HepG2 (cell line): ENCODE results near the gene NATD1. TPM values are rescaled to one million over a fixed set of nuclear protein-coding genes. Genes with fewer than 3 reads are reported as not detected.

Experiments
- ATAC-seq: fragments of 200-7000 bp; cut with Tn5 transposase; 3 replicates; pipeline ENCODE4 v1.9.1; 2020; ENCODE audit warnings: mild to moderate bottlenecking, moderate library complexity
- BruUV-seq: library from RNA; stranded (reverse); fragments of 400-500 nt; replicated peaks from 2 replicates; lab custom pipeline; 2021; lab: Mats Ljungman, UMichigan
- CTCF ChIA-PET: fragments of 300-600 bp; formaldehyde crosslinking; extraction: SDS; loops from one replicate; lab custom pipeline; 2021; ENCODE audit warnings: low total read pairs, inconsistent platforms, low intra/inter-chr PET ratio; lab: Yijun Ruan, JAX
- POLR2A ChIA-PET: fragments of 350-600 bp; sonication (Branson Sonifier 250); formaldehyde crosslinking; loops from one replicate; lab custom pipeline; 2020; ENCODE audit warnings: antibody characterized with exemption, inconsistent platforms; lab: Yijun Ruan, JAX
- DNase-seq: peaks from one replicate; pipeline ENCODE4 v3.0.0-alpha.2; 2015; ENCODE audit warnings: low spot score
- FAIRE-seq: peaks from 3 replicates; lab custom pipeline; 2011; peaks lifted over from hg19 to GRCh38; lab: Jason Lieb, UNC
- H2AFZ ChIP-seq: one replicate; pipeline ENCODE4 v1.6.1; 2011; ENCODE audit warnings: low read length, inconsistent platforms
- H3K27ac ChIP-seq: fragments of 300-600 bp; 3 replicates; pipeline ENCODE4 v1.8.0; 2011; ENCODE audit warnings: mixed run types, mild to moderate bottlenecking, mixed read lengths, low read length, inconsistent platforms; ENCODE audit not compliant: insufficient read depth; ENCODE audit errors: extremely low read length
- H3K27me3 ChIP-seq, 2 experiments: fragments of 200-600 bp in 1 of 2; 2 replicates in 1 of 2; 3 replicates in 1 of 2; pipeline versions ENCODE4 v1.6.0 to v1.8.0; 2011; ENCODE audit warnings: low read length in 2 of 2, mild to moderate bottlenecking in 2 of 2, moderate library complexity in 2 of 2, inconsistent platforms in 1 of 2; ENCODE audit not compliant: insufficient read depth in 2 of 2, control insufficient read depth in 1 of 2
- H3K36me3 ChIP-seq, 2 experiments: fragments of 200-600 bp in 1 of 2; replicated peaks in 1 of 2; 2 replicates in 1 of 2; 3 replicates in 1 of 2; pipeline versions ENCODE4 v1.5.1 to v1.8.0; 2011; ENCODE audit warnings: low read length in 2 of 2, inconsistent platforms in 1 of 2; ENCODE audit not compliant: insufficient read depth in 2 of 2, control insufficient read depth in 1 of 2
- H3K4me1 ChIP-seq: 2 replicates; pipeline ENCODE4 v1.5.1; 2012; ENCODE audit warnings: low read length, inconsistent platforms; ENCODE audit not compliant: insufficient read depth
- H3K4me2 ChIP-seq: 2 replicates; pipeline ENCODE4 v1.6.0; 2011; ENCODE audit warnings: low read depth, low read length, inconsistent platforms
- H3K4me3 ChIP-seq, 3 experiments: fragments of 200-600 bp in 1 of 3; sonication (generic), shearing (Covaris generic) in 1 of 3; replicated peaks in 1 of 3; 2 replicates each; pipeline ENCODE4 v1.5.1; 2011 to 2016; ENCODE audit warnings: low read length in 3 of 3, inconsistent platforms in 2 of 3, low read depth in 2 of 3, mild to moderate bottlenecking in 2 of 3, control low read depth in 1 of 3, mixed read lengths in 1 of 3; ENCODE audit not compliant: insufficient read depth in 1 of 3
- H3K79me2 ChIP-seq: one replicate; pipeline ENCODE4 v1.6.1; 2011; ENCODE audit warnings: low read length, inconsistent platforms; ENCODE audit not compliant: insufficient read depth
- H3K9ac ChIP-seq: 2 replicates; pipeline ENCODE4 v1.6.0; 2011; ENCODE audit warnings: mild to moderate bottlenecking, low read depth, low read length, inconsistent platforms; ENCODE audit not compliant: insufficient read depth
- H3K9me3 ChIP-seq: 2 replicates; pipeline ENCODE4 v1.5.1; 2012; ENCODE audit warnings: mild to moderate bottlenecking, low read length
- H4K20me1 ChIP-seq: 2 replicates; pipeline ENCODE4 v1.6.0; 2011; ENCODE audit warnings: inconsistent platforms, mild to moderate bottlenecking, low read length, moderate library complexity; ENCODE audit not compliant: insufficient read depth
- BRCA1 ChIP-seq: sonication (generic); formaldehyde crosslinking; IDR thresholded peaks from 2 replicates; pipeline ENCODE4 v1.4.0; 2020; ENCODE audit warnings: missing genetic modification reagents
- CREB1 ChIP-seq, 2 experiments: fragments of 450-650 bp in 1 of 2; IDR thresholded peaks; 2 replicates each; pipeline ENCODE4 v1.6.1; 2016 to 2017; ENCODE audit warnings: control low read depth in 1 of 2, mild to moderate bottlenecking in 1 of 2, missing compliant biosample characterization in 1 of 2, missing genetic modification characterization in 1 of 2
- EP300 ChIP-seq, 3 experiments: sonication (generic) in 1 of 3; formaldehyde crosslinking in 1 of 3; IDR thresholded peaks; 2 replicates each; pipeline versions ENCODE4 v1.5.1 to v1.6.1; 2011 to 2020; ENCODE audit warnings: low read depth in 2 of 3, low read length in 2 of 3, borderline replicate concordance in 1 of 3, improper control_type of control experiment in 1 of 3, mild to moderate bottlenecking in 1 of 3, missing genetic modification reagents in 1 of 3, moderate library complexity in 1 of 3
- HBP1 ChIP-seq: IDR thresholded peaks from 2 replicates; pipeline ENCODE4 v1.6.1; 2016; ENCODE audit warnings: low read depth, control low read depth
- KDM1A ChIP-seq: IDR thresholded peaks from 2 replicates; pipeline ENCODE4 v1.6.1; 2016; ENCODE audit warnings: missing compliant biosample characterization
- NR2F2 ChIP-seq: IDR thresholded peaks from 2 replicates; pipeline ENCODE4 v1.6.1; 2012; ENCODE audit warnings: low read depth, inconsistent platforms, borderline replicate concordance
- SMAD3 ChIP-seq: sonication (generic); formaldehyde crosslinking; IDR thresholded peaks from 2 replicates; pipeline ENCODE4 v1.4.0; 2020; ENCODE audit warnings: missing genetic modification reagents
- YEATS4 ChIP-seq: sonication (generic); formaldehyde crosslinking; IDR thresholded peaks from 2 replicates; pipeline ENCODE4 v1.4.0; 2020; ENCODE audit warnings: missing genetic modification reagents, borderline replicate concordance
- ZBTB20 ChIP-seq: sonication (generic); formaldehyde crosslinking; IDR thresholded peaks from 2 replicates; pipeline ENCODE4 v1.8.1; 2023; ENCODE audit warnings: missing genetic modification reagents, low read depth, mild to moderate bottlenecking, borderline replicate concordance
- ZBTB8A ChIP-seq: sonication (generic); formaldehyde crosslinking; IDR thresholded peaks from 2 replicates; pipeline ENCODE4 v1.4.0; 2020; ENCODE audit warnings: mild to moderate bottlenecking, low read depth, missing genetic modification reagents, borderline replicate concordance
- ZNF317 ChIP-seq: sonication (generic); formaldehyde crosslinking; IDR thresholded peaks from 2 replicates; pipeline ENCODE4 v1.5.0; 2020; ENCODE audit warnings: mild to moderate bottlenecking, missing genetic modification reagents
- ZNF329 ChIP-seq: sonication (generic); formaldehyde crosslinking; IDR thresholded peaks from 2 replicates; pipeline ENCODE4 v1.9.0; 2021; ENCODE audit warnings: low read depth, mild to moderate bottlenecking, missing genetic modification reagents
- ZNF354B ChIP-seq: sonication (generic); formaldehyde crosslinking; IDR thresholded peaks from 2 replicates; pipeline ENCODE4 v1.8.0; 2022; ENCODE audit warnings: mild to moderate bottlenecking, missing genetic modification reagents
- ZNF615 ChIP-seq: sonication (generic); formaldehyde crosslinking; IDR thresholded peaks from 2 replicates; pipeline ENCODE4 v1.5.0; 2020; ENCODE audit warnings: mild to moderate bottlenecking, missing genetic modification reagents, borderline replicate concordance
- ZNF768 ChIP-seq: sonication (generic); formaldehyde crosslinking; IDR thresholded peaks from 2 replicates; pipeline ENCODE4 v1.4.0; 2020; ENCODE audit warnings: missing genetic modification reagents
- WGBS: methylation state at CpG from one replicate; pipeline ENCODE4 v1.1.6; 2017; ENCODE audit warnings: low lambda C conversion rate; 5-methylcytosine and 5-hydroxymethylcytosine counted together
- in situ Hi-C: cut with HindIII; loops from 2 replicates; pipeline ENCODE4 v1.10.0; 2017; ENCODE audit warnings: low pct_unique_long_range_greater_than_20kb; ENCODE audit not compliant: extremely low pct_ligation_motif_present
- intact Hi-C: fragments of 100-400 bp; cut with micrococcal nuclease; formaldehyde crosslinking; loops from one replicate; pipeline ENCODE4 v1.10.0; 2022; ENCODE audit not compliant: unreplicated experiment
- polyA plus RNA-seq, 8 experiments: library from polyadenylated mRNA; depleted of rRNA in 3 of 8; stranded (reverse) in 7 of 8; unstranded in 1 of 8; fragments of >200 nt; fragmentation: Illumina TruSeq in 4 of 8; extraction: Trizol in 4 of 8; gene quantifications; 2 replicates each; pipeline versions ENCODE4 v1.2.1 to v1.2.3, GENCODE V29; 2011 to 2016; ENCODE audit warnings: low read depth in 4 of 8, missing spikeins in 1 of 8, mixed read lengths in 1 of 8; ENCODE audit not compliant: insufficient read depth in 1 of 8
- total RNA-seq, 5 experiments: library from RNA; depleted of rRNA; stranded (reverse); fragments of >200 nt; fragmentation: Illumina TruSeq; extraction: Trizol; gene quantifications; 2 replicates each; pipeline ENCODE4 v1.2.3, GENCODE V29; 2016; ENCODE audit warnings: low read depth in 1 of 5
- TF ChIP-seq, protein P1 (sequence below): sonication (generic); IDR thresholded peaks from 2 replicates; pipeline ENCODE4 v1.6.1; 2016; ENCODE audit warnings: low read depth, borderline replicate concordance
- TF ChIP-seq, protein P2 (sequence below): sonication (generic); formaldehyde crosslinking; IDR thresholded peaks from 2 replicates; pipeline ENCODE4 v1.5.0; 2020; ENCODE audit warnings: missing genetic modification reagents
- TF ChIP-seq, protein P3 (sequence below): sonication (generic); formaldehyde crosslinking; IDR thresholded peaks from 2 replicates; pipeline ENCODE4 v1.4.0; 2020; ENCODE audit warnings: missing genetic modification reagents, low read depth, mild to moderate bottlenecking, borderline replicate concordance

NATD1 gene
- total and polyA plus RNA-seq, 2 of the 13 experiments (the other 11 are each of a cell fraction or from before 2014, with no cell fraction given) = 0.31 to 2.3 TPM

DNA sequence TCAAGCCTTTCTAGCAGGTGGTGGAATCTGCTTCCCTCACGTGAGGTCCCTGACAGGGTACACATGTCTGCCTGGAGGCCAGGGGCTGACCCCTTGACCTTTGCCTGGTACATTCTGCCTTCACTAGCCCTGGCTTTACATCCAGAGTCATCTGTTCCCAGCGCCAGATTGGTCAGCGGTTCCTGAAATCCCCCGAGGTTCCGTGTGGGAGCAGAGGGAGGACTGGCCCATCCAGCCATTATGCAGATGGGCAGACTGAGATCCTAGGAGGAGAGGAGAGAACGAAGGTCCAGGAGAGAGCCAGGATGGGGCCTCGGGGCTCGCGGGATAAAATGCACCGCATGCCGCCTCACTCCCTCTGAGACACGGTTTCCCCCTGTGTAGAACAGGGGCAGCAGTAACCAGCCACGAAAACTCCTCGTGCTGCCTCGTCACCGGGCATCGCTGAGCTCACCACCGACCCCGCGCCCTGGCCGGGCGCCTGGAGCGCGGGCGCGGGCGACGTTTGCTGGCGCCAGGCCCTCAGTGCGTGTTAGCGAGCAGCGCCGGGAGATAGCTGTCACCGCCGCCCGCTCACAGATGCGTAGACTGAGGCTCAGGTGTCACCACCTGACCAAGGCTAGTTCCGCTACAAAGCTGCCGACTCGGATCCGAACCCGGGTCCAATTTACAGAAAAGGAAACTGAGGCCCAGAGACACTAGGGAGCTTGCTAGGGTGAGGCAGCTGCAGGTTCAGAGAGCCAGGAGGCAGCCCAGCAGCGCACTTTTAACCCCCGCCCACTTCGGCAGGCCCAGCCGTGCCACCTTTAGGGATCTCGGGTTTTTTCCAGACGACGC lies 30.5 kb upstream of the NATD1 start:
- H2AFZ ChIP-seq = no peak overlapping the region
- no peak for DNase-seq
- FAIRE-seq = no peak
- H3K36me3 ChIP-seq = no peaks in the 10 kb centered on the region; a peak in 1 of 5 replicates
- in situ Hi-C loops (loop anchor here (5.0 to 10.0 kb wide), 3 partner anchors 159 to 229 kb away; partner anchors contain the start of gene DHRS7B), intact Hi-C loops (loop anchor here (2.0 to 10.0 kb wide), 4 partner anchors 34 to 239 kb away; partner anchors contain the start of genes DHRS7B, TMEM11 and USP22)
- ChIA-PET CTCF (no interaction called here), POLR2A (no interaction called here)
- H3K4me1 ChIP-seq = peaks cover 50% of the 10 kb centered on the region
- H3K4me3 ChIP-seq = peak overlapping the region; percentile 48 to 69 (median 59)
- no peaks in the 10 kb centered on the region for H3K9me3 ChIP-seq
- H3K79me2 ChIP-seq = peaks cover 38% of the 10 kb centered on the region
- no peak for ATAC-seq
- no TSS peak for BruUV-seq
- peak overlapping the region; percentile 41 for H3K9ac ChIP-seq
- no peak overlapping the region for H3K27ac ChIP-seq
- peaks cover 2 to 27% of the 10 kb centered on the region in 2 experiments; a peak in 4 of 5 replicates for H3K27me3 ChIP-seq
- H4K20me1 ChIP-seq = peaks cover 12% of the 10 kb centered on the region
- 49% methylated on average over 3 of the region's 49 CpGs for WGBS
- peak overlapping the region; percentile 70 for H3K4me2 ChIP-seq
- TF ChIP-seq NR2F2 = peak; percentile 51; the same call in 1 of the 2 replicates
- no peak for TF ChIP-seq EP300 (IDR thresholded peaks at IDR 0.05; ENCODE audit: low read depth in 2 of 2, low read length in 2 of 2)
- no peak for TF ChIP-seq EP300 (CRISPR knock-in tag; IDR thresholded peaks at IDR 0.05; ENCODE audit: borderline replicate concordance)
- peak; percentile 71 for TF ChIP-seq KDM1A (CRISPR knock-in tag)
- no peak for TF ChIP-seq BRCA1 (CRISPR knock-in tag)
- TF ChIP-seq ZBTB8A (CRISPR knock-in tag) = no peak
- TF ChIP-seq ZBTB20 (CRISPR knock-in tag) = no peak
- 0 out of 2 replicates have a peak, but pooled peaks have one; percentile 26 for TF ChIP-seq ZNF317 (CRISPR knock-in tag)
- 0 out of 2 replicates have a peak, but pooled peaks have one; percentile 4 for TF ChIP-seq SMAD3 (CRISPR knock-in tag)
- TF ChIP-seq, protein P1, sequence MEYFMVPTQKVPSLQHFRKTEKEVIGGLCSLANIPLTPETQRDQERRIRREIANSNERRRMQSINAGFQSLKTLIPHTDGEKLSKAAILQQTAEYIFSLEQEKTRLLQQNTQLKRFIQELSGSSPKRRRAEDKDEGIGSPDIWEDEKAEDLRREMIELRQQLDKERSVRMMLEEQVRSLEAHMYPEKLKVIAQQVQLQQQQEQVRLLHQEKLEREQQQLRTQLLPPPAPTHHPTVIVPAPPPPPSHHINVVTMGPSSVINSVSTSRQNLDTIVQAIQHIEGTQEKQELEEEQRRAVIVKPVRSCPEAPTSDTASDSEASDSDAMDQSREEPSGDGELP = peak; percentile 22; the same call in 1 of the 2 replicates
- TF ChIP-seq YEATS4 (CRISPR knock-in tag) = no peak
- TF ChIP-seq CREB1 (IDR thresholded peaks at IDR 0.05) = no peak
- no peak for TF ChIP-seq CREB1 (CRISPR knock-in tag; IDR thresholded peaks at IDR 0.05)
- TF ChIP-seq, protein P2, sequence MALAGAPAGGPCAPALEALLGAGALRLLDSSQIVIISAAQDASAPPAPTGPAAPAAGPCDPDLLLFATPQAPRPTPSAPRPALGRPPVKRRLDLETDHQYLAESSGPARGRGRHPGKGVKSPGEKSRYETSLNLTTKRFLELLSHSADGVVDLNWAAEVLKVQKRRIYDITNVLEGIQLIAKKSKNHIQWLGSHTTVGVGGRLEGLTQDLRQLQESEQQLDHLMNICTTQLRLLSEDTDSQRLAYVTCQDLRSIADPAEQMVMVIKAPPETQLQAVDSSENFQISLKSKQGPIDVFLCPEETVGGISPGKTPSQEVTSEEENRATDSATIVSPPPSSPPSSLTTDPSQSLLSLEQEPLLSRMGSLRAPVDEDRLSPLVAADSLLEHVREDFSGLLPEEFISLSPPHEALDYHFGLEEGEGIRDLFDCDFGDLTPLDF (CRISPR knock-in tag) = no peak
- TF ChIP-seq ZNF615 (CRISPR knock-in tag) = no peak
- no peak for TF ChIP-seq ZNF354B (CRISPR knock-in tag)
- peak; percentile 86 for TF ChIP-seq ZNF768 (CRISPR knock-in tag)
- TF ChIP-seq, protein P3, sequence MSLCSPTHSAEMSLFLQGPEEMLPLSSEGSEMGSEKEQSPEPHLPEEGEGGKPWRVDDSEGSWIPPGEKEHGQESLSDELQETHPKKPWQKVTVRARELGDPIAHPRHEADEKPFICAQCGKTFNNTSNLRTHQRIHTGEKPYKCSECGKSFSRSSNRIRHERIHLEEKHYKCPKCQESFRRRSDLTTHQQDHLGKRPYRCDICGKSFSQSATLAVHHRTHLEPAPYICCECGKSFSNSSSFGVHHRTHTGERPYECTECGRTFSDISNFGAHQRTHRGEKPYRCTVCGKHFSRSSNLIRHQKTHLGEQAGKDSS (CRISPR knock-in tag) = 0 out of 2 replicates have a peak, but pooled peaks have one; percentile 6
- no peak for TF ChIP-seq ZNF329
- no peak for TF ChIP-seq HBP1 (CRISPR knock-in tag)
